Ectodermal cell (in vitro differentiated cells): ENCODE data around the gene IP6K3.

ENCODE experiments used
- H3K27ac ChIP-seq: 2 replicates; pipeline ENCODE4 v1.7.0; 2013; ENCODE audit warnings: mild to moderate bottlenecking, low read depth, low read length; ENCODE audit not compliant: insufficient read depth, poor library complexity, severe bottlenecking
- H3K27me3 ChIP-seq: 2 replicates; pipeline ENCODE4 v1.7.0; 2013; ENCODE audit warnings: mild to moderate bottlenecking, low read length; ENCODE audit not compliant: insufficient read depth, control insufficient read depth, poor library complexity, severe bottlenecking
- H3K36me3 ChIP-seq: one replicate; pipeline ENCODE4 v1.7.0; 2013; ENCODE audit warnings: low read length; ENCODE audit not compliant: control insufficient read depth, insufficient read depth
- H3K4me1 ChIP-seq: one replicate; pipeline ENCODE4 v1.7.0; 2013; ENCODE audit warnings: low read length; ENCODE audit not compliant: control insufficient read depth, insufficient read depth
- H3K4me3 ChIP-seq: 2 replicates; pipeline ENCODE4 v1.7.0; 2013; ENCODE audit warnings: low read depth, low read length, control low read depth; ENCODE audit not compliant: insufficient read depth
- H3K9me3 ChIP-seq: 2 replicates; pipeline ENCODE4 v1.7.0; 2013; ENCODE audit warnings: mild to moderate bottlenecking, low read length, moderate library complexity; ENCODE audit not compliant: control insufficient read depth
- WGBS, 2 experiments: methylation state at CpG; one replicate each; pipeline ENCODE4 v1.1.7; 2013; ENCODE audit warnings: missing lambda C conversion rate in 2 of 2; 5-methylcytosine and 5-hydroxymethylcytosine counted together

IP6K3 gene

DNA sequence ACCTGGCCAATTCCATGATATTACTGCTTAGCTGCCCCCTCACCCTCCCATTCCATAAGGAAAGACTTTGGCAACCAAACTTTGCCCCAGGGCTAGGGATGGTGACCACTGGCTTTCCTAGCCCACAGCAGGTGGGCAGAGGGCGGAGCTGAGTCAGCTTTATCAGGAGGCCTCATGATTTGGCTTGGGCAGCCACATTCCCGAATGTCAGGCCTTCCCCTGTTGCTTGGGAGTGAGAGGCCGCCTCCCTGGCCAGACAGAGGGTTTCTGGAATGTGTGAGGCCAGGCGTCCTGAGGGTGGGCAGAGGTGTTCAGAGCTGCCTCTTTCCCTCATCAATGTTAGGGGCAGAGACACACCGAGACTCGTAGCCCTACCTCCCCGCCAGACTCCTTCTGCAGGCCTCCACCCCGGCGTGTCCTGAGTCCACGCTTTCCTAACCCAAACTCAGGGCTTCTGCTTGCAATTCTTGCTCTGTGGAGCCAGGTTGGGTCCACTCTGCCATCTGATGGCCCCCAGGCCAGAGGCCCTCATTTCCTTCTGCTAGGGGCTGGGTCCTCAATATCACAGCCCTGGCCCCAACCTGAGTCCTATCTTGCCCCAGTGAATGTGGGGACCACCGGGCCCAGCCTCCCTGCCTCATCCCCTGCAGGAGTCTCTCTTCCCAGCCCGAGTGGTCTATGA, 54.5 kb downstream of the IP6K3 start:
- peaks cover 5% of the 10 kb centered on the region for H3K36me3 ChIP-seq
- H3K27ac ChIP-seq = no peak overlapping the region
- WGBS, 2 experiments = 75 to 76% methylated on average over 12 of the region's 12 CpGs
- H3K4me3 ChIP-seq = no peak overlapping the region
- no peaks in the 10 kb centered on the region for H3K27me3 ChIP-seq
- peaks cover 32% of the 10 kb centered on the region for H3K4me1 ChIP-seq
- no peaks in the 10 kb centered on the region for H3K9me3 ChIP-seq

DNA sequence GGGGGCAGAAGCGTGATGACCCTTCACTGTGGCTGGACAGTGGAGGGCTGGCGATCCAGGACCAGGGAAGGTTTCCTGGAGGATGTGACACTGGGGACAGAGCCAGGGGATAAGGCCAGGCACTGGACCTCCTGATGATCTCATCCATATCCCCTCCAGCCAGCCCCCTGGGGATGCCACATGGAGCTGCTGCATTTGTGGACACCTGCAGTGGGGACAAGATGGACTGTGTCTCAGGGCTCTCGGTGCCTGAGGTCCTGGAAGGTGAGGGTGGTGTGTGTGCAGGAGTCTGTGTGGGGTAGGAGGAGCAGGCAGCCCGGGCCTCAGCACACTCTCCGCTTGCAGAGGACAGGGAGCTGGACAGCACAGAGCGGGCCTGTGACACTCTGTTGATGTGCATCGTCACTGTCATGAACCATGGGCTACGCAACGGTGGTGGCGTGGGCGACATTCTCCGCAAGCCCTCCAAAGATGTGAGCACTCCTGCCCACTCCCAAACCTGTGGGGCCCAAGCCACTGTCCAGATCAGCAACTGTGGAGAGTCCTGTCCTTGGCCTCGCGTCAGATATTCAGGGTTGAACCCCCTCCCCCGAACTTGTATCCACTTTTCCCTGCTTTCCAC, 55.1 kb downstream of the IP6K3 start:
- Histone ChIP-seq H3K9me3 (no peaks in the 10 kb centered on the region), H3K27me3 (no peaks in the 10 kb centered on the region), H3K4me1 (peaks cover 32% of the 10 kb centered on the region), H3K27ac (no peak overlapping the region), H3K36me3 (peaks cover 5% of the 10 kb centered on the region), H3K4me3 (no peak overlapping the region)
- WGBS, 2 experiments = 96% methylated on average over 15 of the region's 15 CpGs

DNA sequence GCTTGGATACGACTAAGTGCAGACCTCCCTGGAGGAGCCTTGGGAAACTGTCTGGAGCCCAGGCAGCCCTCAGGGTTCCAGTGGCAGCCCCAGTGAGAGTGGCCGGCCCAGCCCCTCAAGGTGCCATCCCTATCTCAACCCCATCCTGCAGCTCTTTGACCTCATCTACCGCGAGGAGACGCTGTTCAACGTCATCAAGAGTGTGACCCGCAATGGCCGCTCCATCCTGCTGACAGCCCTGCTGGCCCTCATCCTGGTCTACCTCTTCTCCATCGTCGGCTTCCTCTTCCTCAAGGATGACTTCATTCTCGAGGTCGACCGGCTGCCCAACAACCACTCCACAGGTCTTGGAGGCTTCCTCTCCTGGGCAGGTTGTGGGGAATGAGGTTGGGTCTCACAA, 55.9 kb downstream of the IP6K3 start:
- WGBS, 2 experiments = 92 to 93% methylated on average over 13 of the region's 13 CpGs
- peaks cover 3% of the 10 kb centered on the region for H3K36me3 ChIP-seq
- no peak overlapping the region for H3K27ac ChIP-seq

DNA sequence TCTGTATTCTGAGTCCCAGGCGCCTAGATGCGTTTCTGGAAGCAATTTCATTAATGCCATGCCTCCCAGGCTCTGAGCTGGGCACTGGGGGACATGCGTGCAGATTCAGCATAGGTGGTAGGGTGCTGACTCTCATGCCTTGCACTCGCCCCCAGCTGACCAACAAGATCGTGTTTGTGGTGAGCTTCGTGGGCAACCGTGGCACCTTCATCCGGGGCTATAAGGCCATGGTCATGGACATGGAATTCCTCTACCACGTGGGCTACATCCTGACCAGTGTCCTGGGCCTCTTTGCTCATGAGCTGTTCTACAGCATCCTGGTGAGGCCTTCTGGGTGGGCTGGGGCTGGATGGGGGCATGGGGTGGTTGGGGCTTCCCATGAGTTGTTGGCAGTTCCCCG, 56.8 kb downstream of the IP6K3 start:
- Histone ChIP-seq H3K4me1 (peaks cover 32% of the 10 kb centered on the region), H3K9me3 (no peaks in the 10 kb centered on the region), H3K4me3 (no peak overlapping the region), H3K36me3 (no peaks in the 10 kb centered on the region), H3K27me3 (no peaks in the 10 kb centered on the region), H3K27ac (no peak overlapping the region)
- 93 to 96% methylated on average over 10 of the region's 10 CpGs for WGBS, 2 experiments

More for the DNA sequence above, 55.9 kb downstream of the IP6K3 start:
- peaks cover 32% of the 10 kb centered on the region for H3K4me1 ChIP-seq
- no peaks in the 10 kb centered on the region for H3K27me3 ChIP-seq
- H3K4me3 ChIP-seq = no peak overlapping the region
- no peaks in the 10 kb centered on the region for H3K9me3 ChIP-seq

DNA sequence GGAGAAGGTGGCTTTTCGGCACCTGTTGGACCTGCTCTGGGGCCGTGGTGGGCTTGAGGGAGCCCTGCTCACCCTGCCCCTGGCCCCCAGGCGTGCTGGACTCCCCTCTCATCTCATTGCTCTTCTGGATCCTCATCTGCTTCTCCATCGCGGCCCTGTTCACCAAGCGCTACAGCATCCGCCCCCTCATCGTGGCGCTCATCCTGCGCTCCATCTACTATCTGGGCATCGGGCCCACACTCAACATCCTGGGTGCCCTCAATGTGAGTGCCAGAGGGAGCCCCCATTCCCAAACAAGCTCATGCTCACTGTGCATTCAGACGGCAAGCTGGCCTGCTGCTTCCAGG, 57.6 kb downstream of the IP6K3 start:
- peaks cover 28% of the 10 kb centered on the region for H3K4me1 ChIP-seq
- no peaks in the 10 kb centered on the region for H3K9me3 ChIP-seq
- H3K4me3 ChIP-seq = no peak overlapping the region
- no peaks in the 10 kb centered on the region for H3K27me3 ChIP-seq
- H3K36me3 ChIP-seq = no peaks in the 10 kb centered on the region
- H3K27ac ChIP-seq = no peak overlapping the region
- 95 to 96% methylated on average over 12 of the region's 12 CpGs for WGBS, 2 experiments

DNA sequence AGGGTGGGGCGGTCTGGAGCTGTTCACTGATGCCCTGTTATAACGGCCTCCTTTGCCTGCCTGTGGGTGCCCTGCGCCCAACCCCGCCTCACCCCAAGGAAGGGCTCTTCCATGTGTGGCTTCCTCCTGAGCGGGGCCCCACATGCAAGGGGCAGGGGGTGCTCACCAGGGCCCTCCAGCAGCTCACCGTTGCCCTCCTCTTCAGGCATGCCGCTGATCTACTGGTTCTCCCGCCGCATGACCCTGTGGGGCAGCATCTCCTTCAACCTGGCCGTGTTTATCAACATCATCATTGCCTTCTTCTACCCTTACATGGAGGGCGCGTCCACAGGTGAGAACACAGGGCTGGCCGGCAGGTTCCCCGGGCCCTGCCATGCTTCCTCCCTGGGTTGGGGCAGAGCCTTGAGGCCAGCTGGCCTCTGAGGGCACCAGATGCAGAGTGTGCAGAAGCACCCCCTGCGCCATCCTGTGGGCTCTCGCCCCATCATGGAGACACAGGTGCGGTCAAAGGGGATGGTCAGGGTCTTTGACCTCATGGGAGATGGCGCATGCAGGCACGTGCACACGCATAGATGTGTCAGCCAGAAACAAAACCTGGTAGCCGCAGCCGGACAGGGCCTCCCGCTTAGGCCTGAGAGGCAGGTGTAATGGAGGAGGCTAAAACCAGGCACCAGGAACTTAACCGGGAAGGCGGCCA, 58.1 kb downstream of the IP6K3 start:
- WGBS, 2 experiments = 93% methylated on average over 25 of the region's 25 CpGs
- Histone ChIP-seq H3K27ac (no peak overlapping the region), H3K27me3 (no peaks in the 10 kb centered on the region), H3K4me3 (no peak overlapping the region), H3K36me3 (no peaks in the 10 kb centered on the region), H3K4me1 (peaks cover 23% of the 10 kb centered on the region), H3K9me3 (no peaks in the 10 kb centered on the region)

DNA sequence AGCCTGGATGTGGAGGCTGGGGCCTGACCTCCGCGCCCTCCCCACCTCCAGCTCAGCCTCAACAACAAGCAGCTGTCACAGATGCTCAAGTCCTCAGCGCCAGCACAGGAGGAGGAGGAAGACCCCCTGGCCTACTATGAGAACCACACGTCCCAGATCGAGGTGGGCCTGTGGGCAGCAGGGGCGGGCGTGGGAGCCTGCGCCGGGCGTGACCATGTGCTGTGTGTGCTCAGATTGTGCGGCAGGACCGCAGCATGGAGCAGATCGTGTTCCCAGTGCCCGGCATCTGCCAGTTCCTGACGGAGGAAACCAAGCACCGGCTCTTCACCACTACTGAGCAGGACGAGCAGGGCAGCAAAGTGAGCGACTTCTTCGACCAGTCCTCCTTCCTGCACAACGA, 58.7 kb downstream of the IP6K3 start:
- 95% methylated on average over 20 of the region's 20 CpGs for WGBS, 2 experiments
- H3K36me3 ChIP-seq = no peaks in the 10 kb centered on the region

DNA sequence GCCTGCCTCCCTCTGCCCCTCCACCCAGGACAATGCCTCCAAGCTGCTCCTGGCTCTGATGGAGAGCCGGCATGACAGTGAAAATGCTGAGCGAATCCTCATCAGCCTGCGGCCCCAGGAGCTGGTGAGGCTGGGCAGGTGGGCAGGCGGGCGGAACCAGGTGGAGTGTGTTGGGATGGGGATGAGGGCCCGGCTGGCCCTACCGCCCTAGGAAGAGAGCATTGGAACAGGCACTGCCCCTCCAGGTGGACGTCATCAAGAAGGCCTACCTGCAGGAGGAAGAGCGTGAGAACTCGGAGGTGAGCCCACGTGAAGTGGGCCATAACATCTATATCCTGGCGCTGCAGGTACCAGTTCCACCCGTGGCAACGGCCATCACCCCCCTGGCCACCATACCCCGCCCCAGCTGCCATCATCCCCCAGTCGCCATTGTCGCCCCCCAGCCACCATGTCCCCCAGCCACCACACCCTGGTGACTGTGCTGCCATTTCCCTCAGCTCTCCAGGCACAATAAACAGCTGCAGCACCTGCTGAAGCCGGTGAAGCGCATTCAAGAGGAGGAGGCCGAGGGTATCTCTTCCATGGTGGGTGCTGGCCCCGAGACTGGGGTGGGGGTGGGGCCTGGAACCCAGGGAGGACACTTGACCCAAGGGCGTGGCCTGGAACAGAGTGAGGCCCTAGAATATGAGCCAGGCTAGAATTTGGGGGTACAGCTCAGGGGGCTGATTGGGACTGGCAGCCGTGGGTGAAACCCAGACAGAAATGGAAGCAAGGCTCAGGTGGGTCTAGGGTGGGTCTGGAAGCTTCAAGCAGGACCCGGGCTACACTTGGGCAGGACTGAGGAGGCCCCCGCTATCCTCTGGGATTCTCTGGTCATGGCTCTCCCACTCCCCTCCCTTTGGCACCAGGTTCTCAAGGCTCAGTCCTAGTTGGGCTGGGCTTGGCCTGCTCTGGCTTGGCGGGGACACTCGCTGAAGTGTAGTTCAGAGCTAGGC, 59.4 kb downstream of the IP6K3 start:
- Histone ChIP-seq H3K27me3 (no peaks in the 10 kb centered on the region), H3K27ac (no peak overlapping the region), H3K4me3 (no peak overlapping the region), H3K9me3 (no peaks in the 10 kb centered on the region), H3K36me3 (no peaks in the 10 kb centered on the region), H3K4me1 (peaks cover 9% of the 10 kb centered on the region)
- 93% methylated on average over 27 of the region's 27 CpGs for WGBS, 2 experiments

More for the DNA sequence above, 58.7 kb downstream of the IP6K3 start:
- Histone ChIP-seq H3K9me3 (no peaks in the 10 kb centered on the region), H3K4me1 (peaks cover 17% of the 10 kb centered on the region), H3K27ac (no peak overlapping the region), H3K4me3 (no peak overlapping the region), H3K27me3 (no peaks in the 10 kb centered on the region)

DNA sequence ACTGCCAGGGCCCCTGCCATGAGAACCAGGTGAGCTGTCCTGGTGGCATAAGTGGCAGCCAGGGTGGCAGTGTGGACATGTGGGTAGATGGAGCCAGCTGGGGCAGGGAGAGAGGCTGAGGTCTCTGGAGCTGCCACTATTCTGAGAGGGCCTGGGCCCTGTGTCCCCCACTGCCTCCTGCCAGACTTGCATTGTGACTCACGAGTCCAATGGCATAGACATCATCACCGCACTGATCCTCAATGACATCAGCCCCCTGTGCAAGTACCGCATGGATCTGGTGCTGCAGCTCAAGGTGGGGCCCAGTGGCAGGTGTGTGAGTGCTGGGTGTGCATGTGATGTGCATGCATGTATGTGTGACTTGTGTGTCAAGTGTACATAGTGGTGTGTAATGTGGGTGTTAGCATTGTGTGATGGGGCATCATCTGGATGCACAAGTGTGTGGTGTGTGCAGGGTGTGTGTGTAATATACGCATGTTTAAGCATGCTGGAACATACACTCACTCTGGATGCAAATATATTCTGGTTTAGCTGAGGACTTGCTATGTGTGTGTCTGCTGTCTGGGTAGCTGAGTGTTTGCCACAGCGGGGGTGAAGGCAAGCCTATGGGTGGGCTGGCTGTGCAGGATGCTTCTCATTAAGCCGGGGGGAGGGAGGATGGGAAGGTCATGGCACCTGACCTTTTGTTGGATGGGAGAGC, 60.3 kb downstream of the IP6K3 start:
- H3K36me3 ChIP-seq = no peaks in the 10 kb centered on the region
- 93 to 94% methylated on average over 6 of the region's 6 CpGs for WGBS, 2 experiments
- H3K27me3 ChIP-seq = no peaks in the 10 kb centered on the region
- H3K9me3 ChIP-seq = no peaks in the 10 kb centered on the region
- H3K27ac ChIP-seq = no peak overlapping the region
- H3K4me1 ChIP-seq = peaks cover under 1% of the 10 kb centered on the region
- H3K4me3 ChIP-seq = no peak overlapping the region
